Measurements from ENCODE around the gene RASA3. TPM values are rescaled to one million over a fixed set of nuclear protein-coding genes. Genes with fewer than 3 reads are reported as not detected.

RASA3 gene
- total RNA-seq, 2 experiments from 2014 or later, result 65.6 to 73.9 TPM

GRCh38 chr13:113937527-113938180 is 194.8 kb downstream of the RASA3 start:
- no peak overlapping the region for H3K4me3 Mint-ChIP-seq
- H3K27ac Mint-ChIP-seq, result no peak overlapping the region
- POLR2A ChIA-PET, result no interaction called here
- no peaks in the 10 kb centered on the region for H3K36me3 Mint-ChIP-seq
- H3K9me3 Mint-ChIP-seq, result no peaks in the 10 kb centered on the region
- ATAC-seq (ENCODE audit: low read depth) (no peak), DNase-seq (no peak)
- H3K27me3 Mint-ChIP-seq, result peaks cover 22% of the 10 kb centered on the region
- H3K4me1 Mint-ChIP-seq, result no peaks in the 10 kb centered on the region

- Mint-ChIP-seq H3K9me3 (no peaks in the 10 kb centered on the region), H3K27me3 (peaks cover 22% of the 10 kb centered on the region), H3K36me3 (no peaks in the 10 kb centered on the region), H3K4me1 (no peaks in the 10 kb centered on the region), H3K4me3 (no peak overlapping the region), H3K27ac (no peak overlapping the region)
- ATAC-seq (ENCODE audit: low read depth) (no peak), DNase-seq (no peak)
- POLR2A ChIA-PET, result no interaction called here
These were observed 195.3 kb downstream of the RASA3 start for GRCh38 chr13:113937073-113937472.

- H3K9me3 Mint-ChIP-seq, result no peaks in the 10 kb centered on the region
- no peaks in the 10 kb centered on the region for H3K36me3 Mint-ChIP-seq
- POLR2A ChIA-PET, result no interaction called here
- H3K4me1 Mint-ChIP-seq, result peaks cover 4% of the 10 kb centered on the region
- H3K4me3 Mint-ChIP-seq, result no peak overlapping the region
- ATAC-seq (ENCODE audit: low read depth), result no peak
- H3K27ac Mint-ChIP-seq, result no peak overlapping the region
- DNase-seq, result peak; percentile 10
- H3K27me3 Mint-ChIP-seq, result peaks cover 22% of the 10 kb centered on the region
These were observed 196.1 kb downstream of the RASA3 start for GRCh38 chr13:113936166-113936965.

GRCh38 chr13:113935001-113935844 is 197.2 kb downstream of the RASA3 start:
- Mint-ChIP-seq H3K9me3 (no peaks in the 10 kb centered on the region), H3K27ac (no peak overlapping the region), H3K27me3 (peaks cover 22% of the 10 kb centered on the region), H3K4me3 (no peak overlapping the region), H3K4me1 (peaks cover 9% of the 10 kb centered on the region), H3K36me3 (no peaks in the 10 kb centered on the region)
- ATAC-seq (ENCODE audit: low read depth), result no peak
- POLR2A ChIA-PET, result no interaction called here
- peak; percentile 15 for DNase-seq

GRCh38 chr13:113934576-113934975 is 197.8 kb downstream of the RASA3 start:
- peaks cover 22% of the 10 kb centered on the region for H3K27me3 Mint-ChIP-seq
- DNase-seq (peak; percentile 10), ATAC-seq (ENCODE audit: low read depth) (no peak)
- no peak overlapping the region for H3K4me3 Mint-ChIP-seq
- POLR2A ChIA-PET, result no interaction called here
- peaks cover 9% of the 10 kb centered on the region for H3K4me1 Mint-ChIP-seq
- H3K36me3 Mint-ChIP-seq, result no peaks in the 10 kb centered on the region
- no peak overlapping the region for H3K27ac Mint-ChIP-seq
- no peaks in the 10 kb centered on the region for H3K9me3 Mint-ChIP-seq

GRCh38 chr13:113933901-113934300 is 198.5 kb downstream of the RASA3 start:
- Mint-ChIP-seq H3K4me3 (no peak overlapping the region), H3K9me3 (no peaks in the 10 kb centered on the region), H3K27me3 (peaks cover 22% of the 10 kb centered on the region), H3K4me1 (peaks cover 9% of the 10 kb centered on the region), H3K27ac (no peak overlapping the region), H3K36me3 (no peaks in the 10 kb centered on the region)
- no peak for DNase-seq
- no peak for ATAC-seq (ENCODE audit: low read depth)
- POLR2A ChIA-PET, result no interaction called here

- ATAC-seq (ENCODE audit: low read depth), result no peak
- POLR2A ChIA-PET, result no interaction called here
- Mint-ChIP-seq H3K27me3 (peaks cover 30% of the 10 kb centered on the region), H3K36me3 (no peaks in the 10 kb centered on the region), H3K4me3 (no peak overlapping the region), H3K27ac (no peak overlapping the region), H3K9me3 (no peaks in the 10 kb centered on the region), H3K4me1 (peaks cover 9% of the 10 kb centered on the region)
- DNase-seq, result peak; percentile 10
These were observed 200.5 kb downstream of the RASA3 start for GRCh38 chr13:113931841-113932459.

GRCh38 chr13:113930671-113931637 is 201.5 kb downstream of the RASA3 start:
- H3K27ac Mint-ChIP-seq, result no peak overlapping the region
- H3K4me3 Mint-ChIP-seq, result no peak overlapping the region
- peaks cover 9% of the 10 kb centered on the region for H3K4me1 Mint-ChIP-seq
- H3K9me3 Mint-ChIP-seq, result no peaks in the 10 kb centered on the region
- H3K36me3 Mint-ChIP-seq, result no peaks in the 10 kb centered on the region
- H3K27me3 Mint-ChIP-seq, result peaks cover 30% of the 10 kb centered on the region
- POLR2A ChIA-PET, result no interaction called here
- DNase-seq (peak; percentile 42), ATAC-seq (ENCODE audit: low read depth) (peak; percentile 72)

GRCh38 chr13:113929628-113930615 is 202.5 kb downstream of the RASA3 start:
- no peaks in the 10 kb centered on the region for H3K9me3 Mint-ChIP-seq
- ATAC-seq (ENCODE audit: low read depth) (no peak), DNase-seq (no peak)
- H3K36me3 Mint-ChIP-seq, result no peaks in the 10 kb centered on the region
- H3K27me3 Mint-ChIP-seq, result peaks cover 35% of the 10 kb centered on the region
- POLR2A ChIA-PET, result no interaction called here
- no peak overlapping the region for H3K27ac Mint-ChIP-seq
- H3K4me1 Mint-ChIP-seq, result peaks cover 9% of the 10 kb centered on the region
- no peak overlapping the region for H3K4me3 Mint-ChIP-seq

GRCh38 chr13:113928685-113929627 is 203.5 kb downstream of the RASA3 start:
- Mint-ChIP-seq H3K4me1 (peaks cover 9% of the 10 kb centered on the region), H3K27ac (no peak overlapping the region), H3K9me3 (no peaks in the 10 kb centered on the region), H3K36me3 (no peaks in the 10 kb centered on the region), H3K27me3 (peaks cover 34% of the 10 kb centered on the region), H3K4me3 (no peak overlapping the region)
- DNase-seq (no peak), ATAC-seq (ENCODE audit: low read depth) (no peak)
- POLR2A ChIA-PET, result no interaction called here

Data from activated naive CD8-positive, alpha-beta T cell treated with anti-CD3 and anti-CD28 coated beads, Interleukin-2, amount 10 ng/mL, durations not matched to agents 7 days and 5 days (primary cell).